HCT116 (cell line): ENCODE data around the gene ATP7B. TPM values are rescaled to one million over a fixed set of nuclear protein-coding genes. Genes with fewer than 3 reads are reported as not detected.

Experiments
- ATAC-seq: fragments of 200-7000 bp; cut with Tn5 transposase; 2 replicates; pipeline ENCODE4 v1.9.1; 2020; ENCODE audit warnings: mild to moderate bottlenecking, moderate library complexity
- BruUV-seq: library from RNA; stranded (reverse); fragments of 400-500 nt; replicated peaks from 2 replicates; lab custom pipeline; 2021; lab: Mats Ljungman, UMichigan
- CTCF ChIA-PET: fragments of 300-600 bp; sonication (Branson Sonifier 250); formaldehyde crosslinking; loops from one replicate; lab custom pipeline; 2021; ENCODE audit warnings: antibody characterized with exemption; lab: Charles Lee
- POLR2A ChIA-PET: fragments of 300-600, 350-600 bp; sonication (Branson Sonifier 250); formaldehyde crosslinking; loops from one replicate; lab custom pipeline; 2021; ENCODE audit warnings: antibody characterized with exemption; lab: Charles Lee
- RAD21 ChIA-PET, 2 experiments: fragments of 300-600 bp; sonication (Branson Sonifier 250); formaldehyde crosslinking; loops; one replicate each; lab custom pipeline; 2023; ENCODE audit warnings: low total read pairs in 2 of 2; ENCODE audit not compliant: uncharacterized antibody in 2 of 2, unreplicated experiment in 2 of 2, low non-redundant PET in 1 of 2; lab: Charles Lee
- DNase-seq: peaks from one replicate; pipeline ENCODE4 v3.0.0-alpha.2; 2010; ENCODE audit warnings: low read depth, low spot score
- H2AFZ ChIP-seq: fragments of 200-600 bp; shearing (Covaris generic), sonication (generic); 2 replicates; pipeline ENCODE4 v1.6.1; 2017; ENCODE audit warnings: low read depth, mixed run types, mixed read lengths, antibody characterized with exemption, low read length; ENCODE audit not compliant: poor library complexity, severe bottlenecking
- H3K27ac ChIP-seq: 2 replicates; pipeline ENCODE4 v1.5.1; 2012; ENCODE audit warnings: low read depth, low read length
- H3K27me3 ChIP-seq: fragments of 200-600 bp; sonication (generic); 2 replicates; pipeline ENCODE4 v1.6.1; 2016; ENCODE audit warnings: mixed run types, low read length, mixed read lengths; ENCODE audit not compliant: insufficient read depth
- H3K36me3 ChIP-seq, 2 experiments: fragments of 200-500 bp in 1 of 2; fragments of 200-600 bp in 1 of 2; sonication (Bioruptor generic) in 1 of 2; sonication (generic) in 1 of 2; 2 replicates each; pipeline versions ENCODE4 v1.5.1 to v1.6.1; 2014 to 2016; ENCODE audit warnings: low read length in 2 of 2, inconsistent platforms in 1 of 2, mixed read lengths in 1 of 2, mixed run types in 1 of 2; ENCODE audit not compliant: insufficient read depth in 2 of 2, control insufficient read depth in 1 of 2
- H3K4me1 ChIP-seq, 2 experiments: fragments of 200-600 bp in 1 of 2; sonication (generic) in 1 of 2; 2 replicates each; pipeline versions ENCODE4 v1.5.1 to v1.6.1; 2012 to 2017; ENCODE audit warnings: low read length in 2 of 2, inconsistent platforms in 1 of 2, mild to moderate bottlenecking in 1 of 2, mixed read lengths in 1 of 2, mixed run types in 1 of 2, moderate library complexity in 1 of 2; ENCODE audit not compliant: insufficient read depth in 2 of 2, control insufficient read depth in 1 of 2
- H3K4me2 ChIP-seq: fragments of 200-600 bp; sonication (generic); 2 replicates; pipeline ENCODE4 v1.6.1; 2017; ENCODE audit warnings: mixed run types, low read length, mixed read lengths
- H3K4me3 ChIP-seq, 2 experiments: fragments of 200-600 bp in 1 of 2; sonication (generic) in 1 of 2; replicated peaks in 1 of 2; 2 replicates each; pipeline ENCODE4 v1.5.1; 2011 to 2016; ENCODE audit warnings: low read length in 2 of 2, control low read depth in 1 of 2, low read depth in 1 of 2, mild to moderate bottlenecking in 1 of 2, mixed read lengths in 1 of 2, mixed run types in 1 of 2
- H3K79me2 ChIP-seq: fragments of 200-600 bp; sonication (generic); 2 replicates; pipeline ENCODE4 v1.6.1; 2017; ENCODE audit warnings: mild to moderate bottlenecking, mixed run types, low read length, moderate library complexity, mixed read lengths; ENCODE audit not compliant: insufficient read depth
- H3K9ac ChIP-seq: fragments of 200-600 bp; sonication (generic); 2 replicates; pipeline ENCODE4 v1.6.1; 2016; ENCODE audit warnings: low read length, mixed read lengths
- H3K9me2 ChIP-seq: fragments of 200-600 bp; sonication (generic), shearing (Covaris generic); 2 replicates; pipeline ENCODE4 v1.6.1; 2017; ENCODE audit warnings: mixed run types, mild to moderate bottlenecking, moderate library complexity; ENCODE audit not compliant: insufficient read depth
- H3K9me3 ChIP-seq, 2 experiments: fragments of 200-500 bp in 1 of 2; fragments of 200-600 bp in 1 of 2; sonication (Bioruptor generic) in 1 of 2; sonication (generic) in 1 of 2; 2 replicates each; pipeline ENCODE4 v1.6.1; 2014 to 2017; ENCODE audit warnings: low read length in 2 of 2, mixed read lengths in 2 of 2, inconsistent platforms in 1 of 2, low read depth in 1 of 2, mild to moderate bottlenecking in 1 of 2, mixed run types in 1 of 2, moderate library complexity in 1 of 2; ENCODE audit not compliant: control insufficient read depth in 1 of 2, insufficient read depth in 1 of 2
- H4K20me1 ChIP-seq: fragments of 200-600 bp; sonication (generic), shearing (Covaris generic); 2 replicates; pipeline ENCODE4 v1.6.1; 2017; ENCODE audit warnings: mixed run types, mild to moderate bottlenecking, moderate library complexity; ENCODE audit not compliant: insufficient read depth
- EGR1 ChIP-seq: IDR thresholded peaks from 2 replicates; pipeline ENCODE4 v1.6.1; 2012; ENCODE audit warnings: low read depth
- EZH2phosphoT487 ChIP-seq: fragments of 200-600 bp; IDR thresholded peaks from 2 replicates; pipeline ENCODE4 v1.6.1; 2018; ENCODE audit warnings: antibody characterized with exemption, borderline replicate concordance
- FOSL1 ChIP-seq: IDR thresholded peaks from 2 replicates; pipeline ENCODE4 v1.6.1; 2012; ENCODE audit warnings: low read depth
- RAD21 ChIP-seq: IDR thresholded peaks from 2 replicates; pipeline ENCODE4 v1.6.1; 2012; ENCODE audit warnings: low read depth, mild to moderate bottlenecking
- SP1 ChIP-seq: IDR thresholded peaks from 2 replicates; pipeline ENCODE4 v1.6.1; 2012; ENCODE audit warnings: low read depth
- ZBTB33 ChIP-seq: IDR thresholded peaks from 2 replicates; pipeline ENCODE4 v1.6.1; 2011; ENCODE audit warnings: mild to moderate bottlenecking, low read length, moderate library complexity; ENCODE audit not compliant: insufficient replicate concordance; ENCODE audit errors: extremely low read depth
- ZFX ChIP-seq: fragments of 450-650 bp; IDR thresholded peaks from 2 replicates; pipeline ENCODE4 v1.6.1; 2017
- ZNF274 ChIP-seq: fragments of 200-500 bp; sonication (Bioruptor generic); IDR thresholded peaks from 2 replicates; pipeline ENCODE4 v1.6.1; 2014; ENCODE audit warnings: mild to moderate bottlenecking, low read depth, low read length, inconsistent platforms
- intact Hi-C: fragments of 100-400 bp; cut with micrococcal nuclease; formaldehyde crosslinking; loops from 2 replicates; pipeline ENCODE4 v1.10.0; 2022
- total RNA-seq: library from RNA; stranded (reverse); gene quantifications from one replicate; pipeline ENCODE4 v1.2.1, GENCODE V29; 2021; ENCODE audit not compliant: unreplicated experiment
- TF ChIP-seq, protein P1 (sequence below): IDR thresholded peaks from 2 replicates; pipeline ENCODE4 v1.6.1; 2012

Gene ATP7B
- total RNA-seq, 1 experiment from 2014 or later: 10.3 TPM

GRCh38 chr13:51905787-51906186 lies 105.5 kb downstream of the ATP7B start:
- Histone ChIP-seq H3K4me1 (no peaks in the 10 kb centered on the region), H3K79me2 (no peaks in the 10 kb centered on the region), H3K36me3 (no peaks in the 10 kb centered on the region), H4K20me1 (no peaks in the 10 kb centered on the region), H3K4me3 (no peak overlapping the region), H2AFZ (no peak overlapping the region), H3K27ac (no peak overlapping the region), H3K4me2 (no peak overlapping the region), H3K9me3 (no peaks in the 10 kb centered on the region), H3K9ac (no peak overlapping the region), H3K27me3 (0 out of 2 replicates have a peak, but pooled peaks cover 2% of the 10 kb centered on the region), H3K9me2 (no peaks in the 10 kb centered on the region)
- intact Hi-C loops: no loop called here
- ChIA-PET CTCF (no interaction called here), RAD21 (no interaction called here), POLR2A (no interaction called here)
- ATAC-seq (0 out of 2 replicates have a peak, but pooled peaks have one; percentile 27), DNase-seq (no peak)
- TF ChIP-seq SP1 (no peak), ZNF274 (no peak), ZBTB33 (no peak), EGR1 (no peak), RAD21 (no peak), ZFX (no peak), FOSL1 (no peak), EZH2phosphoT487 (no peak)
- TF ChIP-seq, protein P1, sequence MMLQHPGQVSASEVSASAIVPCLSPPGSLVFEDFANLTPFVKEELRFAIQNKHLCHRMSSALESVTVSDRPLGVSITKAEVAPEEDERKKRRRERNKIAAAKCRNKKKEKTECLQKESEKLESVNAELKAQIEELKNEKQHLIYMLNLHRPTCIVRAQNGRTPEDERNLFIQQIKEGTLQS: no peak
- BruUV-seq: no TSS peak
